ENCODE data around the gene CACNA2D3.

CACNA2D3 gene

DNA sequence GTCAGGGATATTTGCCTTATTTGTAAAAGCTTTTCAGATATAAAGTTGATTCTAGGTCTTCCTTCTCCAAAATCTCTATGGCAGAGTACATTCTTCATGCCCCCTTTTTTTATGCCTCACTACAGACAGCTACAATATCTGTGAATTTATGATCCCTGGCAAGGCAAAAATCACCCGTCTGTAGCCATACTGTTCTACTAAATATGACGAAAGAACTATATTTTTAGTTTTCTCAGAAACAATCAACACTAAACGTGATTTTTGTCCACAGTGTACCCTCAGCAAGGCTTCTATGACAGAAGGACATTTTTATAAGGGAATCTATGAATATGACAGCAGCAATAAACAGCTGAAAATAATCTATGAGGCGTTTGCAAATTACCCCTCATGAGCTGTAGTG is 792.8 kb downstream of the CACNA2D3 start:
- FAIRE-seq, result no peak
- TF ChIP-seq, protein P1, sequence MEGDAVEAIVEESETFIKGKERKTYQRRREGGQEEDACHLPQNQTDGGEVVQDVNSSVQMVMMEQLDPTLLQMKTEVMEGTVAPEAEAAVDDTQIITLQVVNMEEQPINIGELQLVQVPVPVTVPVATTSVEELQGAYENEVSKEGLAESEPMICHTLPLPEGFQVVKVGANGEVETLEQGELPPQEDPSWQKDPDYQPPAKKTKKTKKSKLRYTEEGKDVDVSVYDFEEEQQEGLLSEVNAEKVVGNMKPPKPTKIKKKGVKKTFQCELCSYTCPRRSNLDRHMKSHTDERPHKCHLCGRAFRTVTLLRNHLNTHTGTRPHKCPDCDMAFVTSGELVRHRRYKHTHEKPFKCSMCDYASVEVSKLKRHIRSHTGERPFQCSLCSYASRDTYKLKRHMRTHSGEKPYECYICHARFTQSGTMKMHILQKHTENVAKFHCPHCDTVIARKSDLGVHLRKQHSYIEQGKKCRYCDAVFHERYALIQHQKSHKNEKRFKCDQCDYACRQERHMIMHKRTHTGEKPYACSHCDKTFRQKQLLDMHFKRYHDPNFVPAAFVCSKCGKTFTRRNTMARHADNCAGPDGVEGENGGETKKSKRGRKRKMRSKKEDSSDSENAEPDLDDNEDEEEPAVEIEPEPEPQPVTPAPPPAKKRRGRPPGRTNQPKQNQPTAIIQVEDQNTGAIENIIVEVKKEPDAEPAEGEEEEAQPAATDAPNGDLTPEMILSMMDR (IDR thresholded peaks at IDR 0.05; ENCODE audit: insufficient read depth, missing control alignments), result no peak
- no peak for DNase-seq (ENCODE audit: insufficient read length, low spot score)

DNA sequence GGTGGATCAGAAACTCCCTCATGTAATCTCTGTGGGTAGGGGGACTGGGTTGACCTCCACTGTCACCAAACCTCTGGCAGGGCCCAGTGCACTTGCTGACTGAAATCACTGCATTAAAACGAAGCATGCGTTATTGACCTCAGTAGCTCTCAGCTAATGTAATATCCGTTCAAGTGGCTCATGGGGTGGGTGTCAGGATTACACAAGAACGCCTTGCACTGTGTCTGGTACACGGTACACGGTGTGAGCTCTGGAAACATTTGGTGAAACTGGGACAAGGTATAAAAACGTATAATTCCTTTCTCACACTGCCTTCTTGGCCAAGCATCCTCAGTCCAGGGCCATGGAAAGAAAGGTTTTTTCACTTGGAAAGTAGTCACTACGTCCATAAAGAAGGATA is 793.6 kb downstream of the CACNA2D3 start:
- TF ChIP-seq, protein P1 (IDR thresholded peaks at IDR 0.05; ENCODE audit: insufficient read depth, missing control alignments), result no peak
- FAIRE-seq (no peak), DNase-seq (ENCODE audit: insufficient read length, low spot score) (no peak)

DNA sequence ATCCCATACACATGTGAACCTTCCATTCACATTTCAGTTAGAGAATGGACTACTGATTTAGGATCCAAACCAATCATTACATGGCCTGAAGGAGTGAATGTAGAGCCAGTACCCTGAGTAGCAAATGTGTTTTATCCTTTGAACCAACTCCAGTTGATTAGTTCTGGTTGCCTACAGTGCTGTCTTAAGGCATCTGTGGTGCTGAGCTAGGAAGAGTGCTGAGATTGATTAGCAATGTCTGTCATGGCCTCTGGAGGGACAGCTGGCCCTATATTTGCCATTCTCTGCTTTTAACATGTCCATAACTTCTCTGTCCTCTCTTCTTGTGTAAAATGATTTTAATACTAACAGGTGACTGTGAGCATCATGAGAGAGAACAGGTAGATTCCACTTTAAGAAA is 794.4 kb downstream of the CACNA2D3 start:
- TF ChIP-seq, protein P1 (IDR thresholded peaks at IDR 0.05; ENCODE audit: insufficient read depth, missing control alignments), result no peak
- DNase-seq (ENCODE audit: insufficient read length, low spot score) (no peak), FAIRE-seq (no peak)

DNA sequence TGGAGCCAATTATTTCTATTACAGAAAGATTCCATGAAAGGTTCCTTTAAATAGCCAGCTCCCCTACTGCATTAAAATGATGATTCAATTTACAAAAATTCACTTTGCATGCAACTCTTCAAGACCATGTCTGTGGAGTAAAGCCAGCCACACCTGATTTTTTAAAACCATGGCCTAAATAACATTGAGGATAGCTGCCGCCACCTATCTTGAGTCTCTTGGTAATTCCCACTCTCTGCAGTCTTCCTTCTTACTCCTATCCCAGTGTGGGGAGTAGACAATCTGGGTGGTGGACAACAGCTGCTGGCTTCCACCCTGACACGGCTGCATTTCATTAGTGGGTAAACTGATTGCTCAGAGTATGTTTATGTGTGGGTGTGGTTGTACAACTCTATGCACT is 794.8 kb downstream of the CACNA2D3 start:
- TF ChIP-seq, protein P1 (IDR thresholded peaks at IDR 0.05; ENCODE audit: insufficient read depth, missing control alignments), result no peak
- DNase-seq (ENCODE audit: insufficient read length, low spot score), result no peak
- no peak for FAIRE-seq

DNA sequence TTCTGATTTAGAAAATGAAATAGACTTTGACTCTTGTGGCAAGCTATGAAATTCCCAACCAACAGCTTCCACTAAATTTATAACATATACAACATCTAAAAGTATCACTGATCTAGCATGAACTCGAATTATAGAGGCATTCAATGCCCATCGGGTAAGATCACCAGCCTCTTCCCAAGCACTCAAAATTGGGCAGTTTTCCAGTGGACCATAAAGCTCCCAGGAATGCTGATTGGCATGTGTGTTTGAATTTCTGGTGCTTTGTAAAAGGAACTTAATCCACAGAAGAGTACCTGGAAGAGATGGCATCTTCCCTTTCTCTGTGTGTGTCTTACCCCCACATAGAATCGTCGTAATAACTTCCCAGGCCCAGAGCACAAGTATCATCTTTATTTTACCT is 795.5 kb downstream of the CACNA2D3 start:
- TF ChIP-seq, protein P1 (IDR thresholded peaks at IDR 0.05; ENCODE audit: insufficient read depth, missing control alignments), result no peak
- no peak for FAIRE-seq
- no peak for DNase-seq (ENCODE audit: insufficient read length, low spot score)

DNA sequence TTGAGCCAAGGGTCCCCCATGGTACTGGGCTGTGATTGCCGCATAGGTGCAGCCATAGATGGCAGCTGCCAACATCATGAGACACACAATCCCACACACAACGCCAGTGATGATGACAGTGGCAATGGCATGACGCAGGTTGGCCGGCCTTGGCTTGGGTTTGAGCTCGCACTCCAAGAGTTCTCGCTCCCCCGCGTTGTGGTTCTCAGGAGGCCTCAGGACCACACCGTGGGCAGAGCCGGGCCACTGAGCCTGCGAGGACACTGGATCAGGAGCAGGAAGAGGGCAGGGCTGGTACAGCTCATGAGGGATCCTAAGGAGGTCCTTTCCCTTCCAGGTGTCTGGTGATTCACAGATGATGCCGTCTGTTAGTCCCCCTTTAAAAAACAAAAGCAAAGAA is 796.2 kb downstream of the CACNA2D3 start:
- no peak for FAIRE-seq
- TF ChIP-seq, protein P1 (IDR thresholded peaks at IDR 0.05; ENCODE audit: insufficient read depth, missing control alignments), result no peak

DNA sequence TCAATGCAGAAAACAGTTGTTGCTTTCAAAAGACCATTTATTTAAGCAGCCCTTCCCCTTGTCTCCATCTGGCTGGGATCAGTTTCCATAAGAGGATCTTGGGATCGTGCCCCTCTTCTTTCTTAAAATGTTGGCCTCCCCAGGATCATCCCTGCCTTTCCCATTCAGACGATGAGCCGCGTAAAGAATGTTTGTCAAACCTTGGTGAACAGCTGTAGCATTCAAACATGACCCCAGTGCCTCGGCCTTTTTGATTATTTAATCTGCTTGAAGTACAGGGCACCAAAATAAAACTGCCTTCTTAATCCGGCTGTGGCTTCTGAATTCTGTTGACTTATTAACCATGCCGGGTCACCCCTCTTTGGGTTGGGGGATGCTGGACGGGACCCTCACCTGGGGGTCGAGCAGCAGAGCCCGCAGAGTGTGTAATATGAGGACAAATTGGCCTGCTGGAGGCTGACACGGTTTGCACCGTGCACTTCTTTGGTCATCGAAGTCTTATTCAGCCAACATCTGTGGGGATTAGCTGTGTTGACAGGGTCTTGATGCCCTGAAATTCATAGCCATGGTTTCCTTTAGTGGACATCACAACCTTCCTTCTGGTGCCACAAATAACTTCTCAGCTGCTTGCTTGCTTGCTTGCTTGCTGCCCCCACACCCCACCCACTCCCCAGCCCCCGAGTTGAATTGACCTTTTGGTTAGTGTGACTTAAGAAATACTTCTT is 805.9 kb downstream of the CACNA2D3 start, which contains the start of gene LRTM1:
LRTM1 (minus strand) TSS at position 14 of the 725 bp plus-strand sequence. CDS start 148 bp downstream, outside the sequence.
- no peak for FAIRE-seq
- DNase-seq (ENCODE audit: insufficient read length, low spot score), result no peak
- TF ChIP-seq, protein P1 (IDR thresholded peaks at IDR 0.05; ENCODE audit: insufficient read depth, missing control alignments), result no peak

More for the DNA sequence above, 796.2 kb downstream of the CACNA2D3 start:
- no peak for DNase-seq (ENCODE audit: insufficient read length, low spot score)

Data from D721Med (cell line).